ENCODE data around the gene LY6G6F.

LY6G6F gene, protein sequence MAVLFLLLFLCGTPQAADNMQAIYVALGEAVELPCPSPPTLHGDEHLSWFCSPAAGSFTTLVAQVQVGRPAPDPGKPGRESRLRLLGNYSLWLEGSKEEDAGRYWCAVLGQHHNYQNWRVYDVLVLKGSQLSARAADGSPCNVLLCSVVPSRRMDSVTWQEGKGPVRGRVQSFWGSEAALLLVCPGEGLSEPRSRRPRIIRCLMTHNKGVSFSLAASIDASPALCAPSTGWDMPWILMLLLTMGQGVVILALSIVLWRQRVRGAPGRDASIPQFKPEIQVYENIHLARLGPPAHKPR

DNA sequence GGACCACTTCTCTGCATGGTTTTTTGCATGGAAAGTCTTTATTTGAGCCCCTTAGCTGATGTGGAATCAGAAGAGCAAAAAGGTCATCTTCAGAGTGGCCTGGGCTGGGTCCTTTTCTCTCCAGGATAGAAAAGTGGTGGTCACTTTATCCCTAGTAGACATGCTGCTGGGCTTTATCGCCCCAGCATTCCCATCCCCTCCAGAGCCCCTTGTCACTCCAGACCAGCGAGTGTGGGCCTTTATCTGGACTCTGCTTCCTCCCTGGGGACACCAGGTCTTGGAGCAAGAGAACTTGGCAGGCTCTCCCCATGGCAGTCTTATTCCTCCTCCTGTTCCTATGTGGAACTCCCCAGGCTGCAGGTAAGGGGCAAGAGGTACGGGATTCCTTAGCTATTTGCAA, at the start of gene LY6G6F:
Gene LY6G6F (plus strand): TSS at position 268 of the 400 bp plus-strand sequence. CDS start 41 bp downstream, at position 309.
- DNase-seq, result no peak

DNA sequence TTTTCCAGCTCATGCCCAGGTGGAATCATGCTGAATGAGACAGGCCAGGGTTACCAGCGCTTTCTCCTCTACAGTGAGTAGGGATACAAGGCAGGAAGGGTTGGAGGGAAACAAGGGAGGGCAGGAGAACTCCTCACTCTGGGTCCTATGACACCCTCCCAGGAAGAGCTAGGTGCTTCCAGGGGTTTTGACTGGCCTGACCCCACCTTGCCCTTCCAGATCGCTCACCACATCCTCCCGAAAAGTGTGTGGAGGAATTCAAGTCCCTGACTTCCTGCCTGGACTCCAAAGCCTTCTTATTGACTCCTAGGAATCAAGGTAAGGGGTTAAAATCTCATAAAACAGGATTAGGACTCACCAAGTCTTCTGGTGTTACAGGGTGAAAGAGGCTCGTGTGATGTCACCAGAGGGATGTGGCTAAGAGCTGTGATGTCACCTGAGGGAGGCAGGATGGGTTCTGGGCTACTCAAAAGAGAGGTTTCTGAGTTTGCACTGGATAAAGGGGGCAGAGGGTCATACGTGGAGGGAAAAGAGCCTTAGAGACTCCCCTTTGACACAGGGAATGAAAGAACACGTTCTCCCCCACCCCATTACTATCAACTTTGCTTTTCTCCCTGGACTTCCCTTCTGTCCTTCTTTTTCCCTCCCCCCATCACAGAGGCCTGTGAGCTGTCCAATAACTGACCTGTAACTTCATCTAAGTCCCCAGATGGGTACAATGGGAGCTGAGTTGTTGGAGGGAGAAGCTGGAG, 49.1 kb upstream of the LY6G6F start:
- no peak for DNase-seq

DNA sequence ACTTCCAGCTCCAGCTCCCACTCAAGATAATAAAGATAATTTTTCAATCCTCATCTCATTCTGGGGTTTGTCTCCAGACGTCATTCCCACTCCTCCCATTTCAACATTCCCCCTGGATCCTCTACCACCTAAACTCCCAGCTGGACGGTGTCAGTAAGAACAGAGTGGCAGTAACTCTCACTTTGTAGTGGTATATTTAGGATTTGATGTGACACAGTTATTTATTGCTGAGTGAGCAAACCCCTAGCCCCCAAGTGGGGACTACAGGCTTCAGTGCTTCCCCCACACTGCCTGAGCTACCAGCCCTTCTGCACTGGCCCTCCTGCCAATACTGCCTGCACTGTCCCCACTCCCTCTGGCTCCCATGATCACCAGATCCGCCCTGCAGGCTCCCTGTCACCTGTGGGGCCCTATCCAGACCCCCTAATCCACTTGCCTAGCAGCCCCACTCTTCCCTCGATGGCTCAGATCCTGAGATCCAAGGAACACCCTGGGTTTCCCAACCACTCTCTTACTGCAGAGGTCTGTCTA, 48.4 kb upstream of the LY6G6F start:
- DNase-seq, result no peak

DNA sequence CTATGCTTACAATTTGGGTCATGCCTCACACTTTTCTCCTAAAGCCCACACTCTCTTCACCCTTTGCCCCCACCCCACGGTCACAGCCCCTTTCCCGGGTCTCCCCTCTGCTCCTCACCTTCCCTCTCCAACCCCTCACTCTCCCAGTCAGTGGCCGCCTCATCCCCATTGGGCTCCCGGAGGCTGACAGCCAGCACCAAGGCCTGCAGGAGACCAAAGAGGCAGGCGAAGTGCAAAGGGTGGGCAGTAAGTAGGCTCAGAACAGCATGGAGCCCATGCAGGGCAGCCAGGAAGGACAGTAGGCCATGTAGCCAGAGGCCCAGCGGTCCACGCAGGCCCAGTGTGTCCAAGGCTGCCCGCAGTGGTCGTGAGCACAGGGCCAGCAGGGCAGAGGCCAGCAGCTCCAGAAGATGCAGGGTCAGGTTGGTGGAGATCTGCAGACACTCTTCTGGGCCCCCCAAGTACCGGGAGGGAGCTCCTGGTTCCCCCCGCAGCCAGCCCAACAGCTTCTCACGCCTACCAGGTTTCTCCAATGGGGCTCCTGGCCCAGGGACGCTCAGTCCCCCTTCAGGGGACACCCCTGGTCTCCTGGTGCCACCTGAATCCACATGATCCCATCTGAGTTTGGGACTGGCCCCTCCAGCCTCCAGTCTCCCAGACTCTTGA, 47.5 kb upstream of the LY6G6F start:
- no peak for DNase-seq

DNA sequence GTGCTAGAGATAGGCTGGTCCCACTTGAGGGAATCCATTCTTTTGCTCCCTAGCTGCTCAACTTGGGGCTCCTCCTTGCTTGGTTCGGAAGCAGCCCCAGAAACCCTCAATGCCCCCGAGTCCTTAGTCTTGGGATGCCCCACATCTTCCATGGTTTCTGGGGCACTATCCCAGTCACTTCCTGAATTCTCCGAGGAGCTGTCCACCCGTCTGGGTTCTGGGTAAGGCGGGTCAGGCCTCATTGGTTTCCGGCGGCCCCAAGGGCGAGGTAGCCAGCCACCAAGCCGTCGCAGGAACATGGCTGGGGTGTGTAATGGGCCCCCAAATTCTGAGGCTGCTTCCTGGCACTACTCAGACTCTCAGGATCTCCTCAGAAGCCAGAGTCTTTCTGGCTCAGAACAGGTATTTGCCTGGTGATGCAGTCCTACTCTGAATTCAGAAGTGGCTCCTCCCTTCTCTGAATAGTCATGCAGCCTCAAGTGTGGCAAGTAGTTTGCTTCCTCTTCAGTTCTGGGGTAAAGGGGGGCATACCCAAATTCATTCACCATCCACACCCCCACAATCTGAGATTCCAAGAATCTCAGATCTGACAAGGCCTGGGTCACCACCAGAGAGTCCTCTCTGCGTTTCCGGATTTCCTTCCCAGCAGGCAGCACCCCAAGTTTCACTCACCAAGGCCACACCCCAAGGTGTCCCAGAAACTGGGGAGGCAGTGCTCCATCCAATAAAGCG, 46.9 kb upstream of the LY6G6F start:
- DNase-seq, result no peak

DNA sequence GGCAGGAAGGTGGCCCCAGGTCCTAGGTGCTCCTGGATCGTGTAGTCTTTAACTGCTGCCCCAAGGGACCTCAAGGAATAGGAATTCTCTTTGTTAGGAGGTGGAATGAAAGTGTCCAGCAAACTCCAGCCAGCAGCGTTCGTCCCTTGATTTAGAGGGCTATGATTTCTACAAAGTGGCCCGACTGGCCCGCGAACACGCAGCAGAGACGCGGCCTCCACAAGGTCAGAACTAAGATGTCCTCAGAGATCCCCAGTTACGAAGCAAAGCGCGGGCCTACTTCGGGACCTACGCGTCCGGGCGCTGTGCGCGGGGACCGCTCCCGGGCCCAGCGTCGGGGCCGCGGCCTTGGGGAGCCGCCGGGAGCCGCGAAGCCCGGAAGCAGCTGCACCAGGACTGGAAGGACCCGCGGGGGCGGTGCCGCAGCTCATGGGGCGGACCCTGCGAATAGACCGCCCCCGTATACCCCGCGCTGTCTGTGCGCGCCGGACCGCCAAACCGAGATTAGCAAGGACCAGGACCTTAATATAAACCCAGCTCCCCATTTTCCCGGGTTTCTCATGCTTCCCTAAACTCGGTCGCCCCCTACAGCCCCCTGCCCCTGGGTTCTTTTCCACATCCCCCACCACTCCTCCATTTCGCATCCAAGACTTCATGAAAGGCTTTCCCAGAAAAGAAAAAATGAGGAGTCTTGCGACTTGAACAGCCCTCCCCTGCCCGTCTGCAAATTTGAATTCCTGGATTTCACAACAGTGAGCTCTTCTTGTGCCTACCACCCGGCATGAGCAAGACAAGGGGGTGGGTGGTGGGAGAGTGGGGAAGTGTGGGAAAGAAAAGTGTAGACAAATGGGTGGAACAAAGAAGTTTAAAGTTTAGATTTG, 46.0 kb upstream of the LY6G6F start, which contains the start of gene C6orf47:
Gene C6orf47 (minus strand): TSS at position 398 of the 881 bp plus-strand sequence. CDS start 831 bp downstream, outside the sequence.
- peak; percentile 83 for DNase-seq

DNA sequence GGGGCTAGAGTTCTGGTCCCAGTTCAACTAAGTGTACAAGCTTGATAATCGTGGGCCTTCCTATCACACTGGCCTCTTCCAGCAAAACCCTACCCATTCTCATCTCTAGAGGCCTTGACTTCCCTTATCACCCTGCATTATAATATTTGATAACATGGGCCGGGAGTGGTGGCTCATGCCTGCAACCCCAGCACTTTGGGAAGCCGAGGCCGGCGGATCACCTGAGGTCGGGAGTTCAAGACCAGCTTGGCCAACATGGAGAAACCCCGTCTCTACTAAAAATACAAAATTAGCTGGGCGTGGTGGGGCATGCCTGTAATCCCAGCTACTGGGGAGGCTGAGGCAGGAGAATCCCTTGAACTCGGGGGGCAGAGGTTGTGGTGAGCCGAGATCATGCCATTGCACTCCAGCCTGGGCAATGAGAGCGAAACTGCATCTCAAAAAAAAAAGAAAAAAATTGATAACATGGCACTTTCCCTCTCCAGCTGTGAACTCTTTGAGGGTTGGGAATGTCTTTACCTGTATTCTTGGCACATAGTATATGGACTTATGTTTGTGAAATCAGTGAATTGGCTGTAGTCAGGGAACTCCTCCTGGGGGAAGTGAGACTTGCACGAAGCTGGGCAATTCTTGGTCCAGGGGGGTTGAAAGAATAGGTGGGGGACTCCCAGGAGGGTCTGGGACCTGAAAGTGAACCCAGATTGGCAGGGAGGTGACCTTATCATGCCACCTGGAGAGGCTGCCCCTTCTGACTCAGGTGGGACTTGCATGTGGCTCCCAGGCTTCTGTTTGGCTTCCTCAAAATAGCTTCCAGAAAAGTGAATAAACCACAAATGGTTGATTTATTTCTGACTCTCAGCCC, 45.2 kb upstream of the LY6G6F start:
- DNase-seq, result no peak

DNA sequence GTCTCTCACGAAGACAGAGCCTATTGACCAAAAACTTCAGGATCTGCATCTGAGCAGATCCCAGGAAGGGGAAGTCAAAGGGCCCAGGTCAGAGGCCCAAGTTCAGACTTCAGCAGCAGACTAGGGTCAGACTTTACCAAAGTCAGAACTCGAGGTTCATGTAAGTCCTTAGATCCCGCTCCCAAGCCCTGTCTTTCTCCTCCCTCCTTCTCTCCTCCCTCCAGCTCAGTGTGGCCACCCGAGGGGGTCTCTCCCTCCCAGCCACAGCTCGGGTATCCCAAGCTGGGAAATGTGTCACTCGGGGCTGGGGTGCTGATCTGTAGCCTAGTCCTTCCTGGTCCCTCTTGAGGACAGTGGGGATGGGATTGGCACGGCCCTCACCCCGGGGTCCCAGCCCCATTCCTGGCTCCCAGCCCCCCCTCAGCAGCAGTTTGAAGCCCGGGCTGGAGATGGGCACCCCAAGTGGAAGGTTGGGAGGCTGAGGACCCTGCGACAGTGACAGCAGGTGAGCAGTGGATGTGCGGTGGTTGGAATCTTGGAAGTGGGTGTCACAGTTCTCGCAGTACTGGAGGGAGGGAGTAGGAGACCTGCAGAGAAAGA, 44.4 kb upstream of the LY6G6F start:
- no peak for DNase-seq

DNA sequence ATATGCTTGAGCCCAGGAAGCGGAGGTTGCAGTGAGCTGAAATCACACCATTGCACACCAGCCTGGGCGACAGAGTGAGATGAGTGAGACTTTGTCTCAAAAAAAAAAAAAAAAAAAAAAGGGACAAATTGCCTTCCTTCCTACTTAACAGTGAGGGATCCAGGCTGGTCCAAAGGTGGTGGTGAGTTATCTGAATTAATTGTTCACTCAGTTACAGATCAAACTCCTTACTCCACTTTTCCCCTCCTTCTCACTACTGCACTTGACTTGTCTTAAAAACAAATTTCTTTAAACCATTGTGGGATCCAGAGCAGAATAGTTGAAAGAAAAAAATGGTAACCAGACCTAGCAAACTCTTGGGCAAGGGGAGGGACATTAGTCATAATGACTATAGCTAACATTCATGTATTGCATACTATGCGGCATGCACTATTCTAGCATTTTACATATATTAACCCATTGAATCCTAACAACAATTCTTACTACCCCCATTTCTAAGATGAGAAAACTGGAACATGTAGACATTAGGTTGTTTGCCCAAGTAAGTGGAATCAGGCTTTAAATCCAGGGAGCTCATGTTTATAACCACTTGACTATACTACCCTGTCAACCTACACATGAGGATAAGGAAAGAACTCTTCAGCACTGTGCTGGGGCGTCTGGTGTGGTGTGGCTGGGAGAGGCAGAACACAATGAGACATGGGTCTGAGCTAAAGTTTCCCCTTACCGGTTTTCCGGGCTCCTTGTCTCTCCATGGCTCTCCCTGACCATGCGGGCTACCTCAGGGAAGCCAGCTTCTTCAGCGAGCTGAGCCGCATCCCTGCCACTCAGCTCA, 43.3 kb upstream of the LY6G6F start:
- DNase-seq, result no peak

DNA sequence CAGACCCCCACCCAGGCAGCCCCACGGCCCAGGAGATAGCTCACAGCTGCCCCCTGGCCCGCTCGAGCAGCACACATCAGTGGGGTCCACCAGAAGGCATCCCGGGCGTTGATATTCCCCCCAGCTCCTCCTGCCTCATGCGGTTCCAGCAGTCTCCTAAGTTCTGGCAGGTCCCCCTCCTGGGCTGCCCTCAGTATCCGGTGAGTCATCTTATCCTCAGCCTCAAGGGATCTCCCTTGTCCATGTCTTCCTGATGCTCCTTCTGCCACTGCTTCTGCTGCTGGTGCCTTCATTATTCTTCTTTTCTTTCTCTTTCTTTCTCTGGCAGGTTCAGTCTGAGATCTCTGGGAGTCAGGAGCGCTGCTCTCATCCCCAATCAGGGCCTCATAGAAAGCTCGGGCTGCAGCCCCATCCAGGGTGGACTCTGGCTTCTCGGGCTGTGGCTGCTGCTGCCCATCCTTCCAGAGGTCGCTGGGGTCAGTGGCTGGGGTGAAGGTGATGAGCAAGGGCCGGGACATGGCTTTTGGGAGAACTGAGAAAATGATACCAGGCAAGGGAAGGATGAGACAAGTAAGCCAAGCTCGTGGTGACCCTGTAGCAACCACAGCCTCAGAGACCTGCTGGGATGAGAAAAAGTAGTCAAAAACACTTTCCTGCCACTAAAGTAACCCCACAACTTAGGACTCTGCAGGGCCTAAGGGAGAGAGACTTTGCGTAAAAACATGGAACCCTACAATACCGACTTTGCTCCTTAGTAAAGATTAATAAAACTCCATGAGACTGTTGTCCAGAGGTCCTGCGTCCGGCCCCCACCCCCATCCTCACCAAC, 42.5 kb upstream of the LY6G6F start:
- no peak for DNase-seq

DNA sequence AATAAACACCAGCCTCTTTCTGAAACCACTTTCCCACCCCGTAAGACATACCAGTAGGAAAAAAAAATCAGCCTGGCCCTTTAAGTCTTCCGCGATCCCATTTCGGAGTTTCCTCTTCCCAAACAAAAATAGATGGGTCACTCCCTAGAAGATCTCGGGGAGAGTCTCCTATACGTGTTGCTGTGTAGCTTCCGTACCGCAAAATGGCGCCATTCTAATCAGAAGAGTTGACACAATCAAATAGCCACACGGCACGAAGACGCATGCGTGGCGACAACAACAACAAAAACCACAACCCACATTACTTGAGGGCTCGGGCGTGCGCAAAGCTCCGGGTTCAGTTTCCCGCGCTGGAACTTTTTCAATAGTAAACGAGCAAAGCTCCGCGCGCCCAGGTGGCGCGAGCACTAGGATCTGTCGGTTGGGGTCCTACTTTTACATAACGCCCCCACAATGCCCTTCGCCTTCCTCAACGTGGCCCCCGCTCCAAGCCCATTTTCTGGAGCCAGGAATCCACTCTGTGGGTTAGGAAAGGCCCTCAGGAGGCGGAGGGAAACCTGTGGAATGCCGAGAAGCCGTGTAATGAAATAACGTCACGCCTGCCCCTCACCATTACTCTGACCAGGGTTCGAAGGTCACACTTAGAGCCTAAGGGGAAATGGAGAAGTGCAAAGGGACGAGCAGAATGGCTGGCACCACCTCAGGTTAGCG, 41.7 kb upstream of the LY6G6F start, which contains the start of gene GPANK1:
Gene GPANK1 (minus strand): TSS at position 208 of the 711 bp plus-strand sequence. CDS start 519 bp downstream, outside the sequence.
- peak; percentile 95 for DNase-seq

DNA sequence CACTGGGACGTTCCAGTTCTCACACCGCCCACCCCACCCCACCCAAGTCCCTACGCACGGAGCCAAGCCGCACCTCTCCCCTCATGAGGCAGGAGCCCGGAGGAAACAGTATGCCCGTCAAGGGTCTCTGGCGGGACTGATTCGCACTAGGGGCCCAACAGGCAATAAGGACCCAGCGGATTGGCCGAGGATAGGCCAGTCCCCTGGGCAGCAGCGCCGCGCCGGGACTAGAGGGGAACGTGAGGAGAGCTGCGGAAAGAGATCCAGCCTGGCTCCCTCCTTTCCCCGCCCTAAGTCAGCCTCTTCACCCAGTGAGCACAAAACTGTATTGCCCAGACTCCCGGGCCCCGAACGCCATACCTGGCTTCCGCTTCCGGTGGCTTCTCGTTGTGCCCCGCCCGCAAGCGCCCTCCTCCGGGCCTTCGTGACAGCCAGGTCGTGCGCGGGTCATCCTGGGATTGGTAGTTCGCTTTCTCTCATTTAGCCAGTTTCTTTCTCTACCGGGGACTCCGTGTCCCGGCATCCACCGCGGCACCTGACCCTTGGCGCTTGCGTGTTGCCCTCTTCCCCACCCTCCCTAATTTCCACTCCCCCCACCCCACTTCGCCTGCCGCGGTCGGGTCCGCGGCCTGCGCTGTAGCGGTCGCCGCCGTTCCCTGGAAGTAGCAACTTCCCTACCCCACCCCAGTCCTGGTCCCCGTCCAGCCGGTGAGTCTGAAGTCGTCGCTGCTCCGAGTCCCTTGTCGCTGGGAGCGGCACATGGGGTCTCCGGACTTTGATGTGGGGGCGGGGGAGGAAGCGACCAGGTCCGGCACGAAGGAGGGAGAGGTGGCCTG, 40.9 kb upstream of the LY6G6F start, which contains the start of gene CSNK2B:
Gene CSNK2B (plus strand): TSS at position 580 of the 836 bp plus-strand sequence. CDS start 752 bp downstream, outside the sequence.
- DNase-seq, result peak; percentile 96

DNA sequence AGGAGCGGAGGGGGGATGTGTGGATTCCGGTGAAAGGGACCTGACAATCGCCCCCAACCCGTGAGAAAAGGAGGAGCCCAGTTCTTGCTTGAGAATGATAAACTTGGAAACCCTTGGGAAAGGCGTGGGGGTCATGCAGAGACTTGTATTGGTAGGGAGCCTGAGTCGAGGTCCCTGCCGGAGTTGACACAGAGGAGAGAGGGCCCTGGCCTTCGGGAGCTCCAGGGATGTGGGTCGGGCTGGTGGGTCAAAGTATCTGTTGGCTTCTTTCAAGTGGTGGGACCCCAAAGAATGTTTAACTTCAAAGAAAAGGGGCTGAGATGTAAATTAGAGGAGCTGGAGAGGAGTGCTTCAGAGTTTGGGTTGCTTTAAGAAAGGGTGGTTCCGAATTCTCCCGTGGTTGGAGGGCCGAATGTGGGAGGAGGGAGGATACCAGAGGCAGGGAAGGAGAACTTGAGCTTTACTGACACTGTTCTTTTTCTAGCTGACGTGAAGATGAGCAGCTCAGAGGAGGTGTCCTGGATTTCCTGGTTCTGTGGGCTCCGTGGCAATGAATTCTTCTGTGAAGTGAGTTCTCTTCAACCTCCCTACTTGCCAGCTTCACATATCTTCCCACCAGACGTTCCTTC, 40.2 kb upstream of the LY6G6F start:
- no peak for DNase-seq

DNA sequence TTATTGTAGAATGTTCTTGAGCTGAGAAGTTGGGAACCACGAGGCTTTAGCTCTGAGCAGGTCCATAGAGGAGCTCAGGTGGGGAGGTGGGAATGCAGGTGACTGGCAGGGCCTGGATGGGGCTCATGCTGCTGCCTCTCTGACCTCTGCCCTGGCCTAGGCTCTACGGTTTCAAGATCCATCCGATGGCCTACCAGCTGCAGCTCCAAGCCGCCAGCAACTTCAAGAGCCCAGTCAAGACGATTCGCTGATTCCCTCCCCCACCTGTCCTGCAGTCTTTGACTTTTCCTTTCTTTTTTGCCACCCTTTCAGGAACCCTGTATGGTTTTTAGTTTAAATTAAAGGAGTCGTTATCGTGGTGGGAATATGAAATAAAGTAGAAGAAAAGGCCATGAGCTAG, 37.0 kb upstream of the LY6G6F start, which contains the start of gene LY6G5B:
Gene LY6G5B (plus strand): TSS at position 301 of the 400 bp plus-strand sequence. CDS start 975 bp downstream, outside the sequence.
- no peak for DNase-seq

DNA sequence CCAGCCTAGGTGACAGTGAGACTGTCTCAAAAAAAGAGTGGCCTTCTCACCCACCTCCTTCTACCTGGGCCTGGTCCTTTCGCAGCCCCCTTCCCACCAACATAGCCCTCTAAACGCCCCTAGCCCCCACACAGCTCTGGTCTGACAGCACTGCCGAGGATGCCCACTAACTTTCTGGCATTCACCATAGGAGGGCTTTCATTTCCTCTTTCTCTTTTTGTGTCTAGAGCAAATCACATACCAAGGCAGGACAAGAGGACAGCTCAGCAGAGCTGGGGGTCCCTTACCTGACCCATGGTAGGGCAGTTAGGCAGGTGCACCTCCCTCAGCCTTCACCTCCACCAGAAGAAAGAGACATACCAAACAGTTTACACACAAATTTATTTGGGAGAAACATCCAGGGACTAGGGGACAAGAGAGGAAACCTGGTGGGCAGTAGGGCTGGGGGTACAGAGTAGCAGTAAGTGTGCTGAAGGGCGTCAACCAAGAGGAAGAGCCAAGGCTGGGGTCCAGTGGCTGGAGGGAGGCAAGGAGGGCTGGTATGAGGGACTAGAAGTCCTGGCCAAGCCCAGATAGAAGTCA, 30.3 kb upstream of the LY6G6F start:
- DNase-seq, result no peak
